Urinary bladder (tissue), 4 donors: ENCODE results near the gene INTS1. TPM values are rescaled to one million over a fixed set of nuclear protein-coding genes. Genes with fewer than 3 reads are reported as not detected.

ENCODE experiments used
- DNase-seq: peaks from one replicate; pipeline ENCODE4 v3.0.0-alpha.2; 2015; ENCODE audit errors: extremely low spot score
- H3K27ac ChIP-seq: one replicate; pipeline ENCODE4 v1.5.1; 2013; ENCODE audit warnings: low read depth, mild to moderate bottlenecking, moderate library complexity
- H3K36me3 ChIP-seq: one replicate; pipeline ENCODE4 v1.6.1; 2013; ENCODE audit warnings: mild to moderate bottlenecking, moderate library complexity; ENCODE audit not compliant: insufficient read depth
- H3K4me1 ChIP-seq: one replicate; pipeline ENCODE4 v1.6.1; 2013; ENCODE audit warnings: mild to moderate bottlenecking, moderate library complexity; ENCODE audit not compliant: insufficient read depth
- H3K4me3 ChIP-seq: one replicate; pipeline ENCODE4 v1.5.1; 2013; ENCODE audit warnings: low read depth, low read length
- WGBS: extraction: QIAGEN DNeasy Blood & Tissue Kit; methylation state at CpG from one replicate; pipeline ENCODE4 v1.1.7; 2013; 5-methylcytosine and 5-hydroxymethylcytosine counted together
- polyA plus RNA-seq: library from polyadenylated mRNA; stranded (reverse); fragments of 200-250 nt; gene quantifications from one replicate; pipeline ENCODE4 v1.2.3, GENCODE V29; 2013
- total RNA-seq: library from RNA; depleted of rRNA; stranded (reverse); fragments of >200 nt; gene quantifications from one replicate; pipeline ENCODE4 v1.2.3, GENCODE V29; 2014
- donor health status: healthy with polysubstance abuse.
- donor health status: healthy.

Gene INTS1, protein sequence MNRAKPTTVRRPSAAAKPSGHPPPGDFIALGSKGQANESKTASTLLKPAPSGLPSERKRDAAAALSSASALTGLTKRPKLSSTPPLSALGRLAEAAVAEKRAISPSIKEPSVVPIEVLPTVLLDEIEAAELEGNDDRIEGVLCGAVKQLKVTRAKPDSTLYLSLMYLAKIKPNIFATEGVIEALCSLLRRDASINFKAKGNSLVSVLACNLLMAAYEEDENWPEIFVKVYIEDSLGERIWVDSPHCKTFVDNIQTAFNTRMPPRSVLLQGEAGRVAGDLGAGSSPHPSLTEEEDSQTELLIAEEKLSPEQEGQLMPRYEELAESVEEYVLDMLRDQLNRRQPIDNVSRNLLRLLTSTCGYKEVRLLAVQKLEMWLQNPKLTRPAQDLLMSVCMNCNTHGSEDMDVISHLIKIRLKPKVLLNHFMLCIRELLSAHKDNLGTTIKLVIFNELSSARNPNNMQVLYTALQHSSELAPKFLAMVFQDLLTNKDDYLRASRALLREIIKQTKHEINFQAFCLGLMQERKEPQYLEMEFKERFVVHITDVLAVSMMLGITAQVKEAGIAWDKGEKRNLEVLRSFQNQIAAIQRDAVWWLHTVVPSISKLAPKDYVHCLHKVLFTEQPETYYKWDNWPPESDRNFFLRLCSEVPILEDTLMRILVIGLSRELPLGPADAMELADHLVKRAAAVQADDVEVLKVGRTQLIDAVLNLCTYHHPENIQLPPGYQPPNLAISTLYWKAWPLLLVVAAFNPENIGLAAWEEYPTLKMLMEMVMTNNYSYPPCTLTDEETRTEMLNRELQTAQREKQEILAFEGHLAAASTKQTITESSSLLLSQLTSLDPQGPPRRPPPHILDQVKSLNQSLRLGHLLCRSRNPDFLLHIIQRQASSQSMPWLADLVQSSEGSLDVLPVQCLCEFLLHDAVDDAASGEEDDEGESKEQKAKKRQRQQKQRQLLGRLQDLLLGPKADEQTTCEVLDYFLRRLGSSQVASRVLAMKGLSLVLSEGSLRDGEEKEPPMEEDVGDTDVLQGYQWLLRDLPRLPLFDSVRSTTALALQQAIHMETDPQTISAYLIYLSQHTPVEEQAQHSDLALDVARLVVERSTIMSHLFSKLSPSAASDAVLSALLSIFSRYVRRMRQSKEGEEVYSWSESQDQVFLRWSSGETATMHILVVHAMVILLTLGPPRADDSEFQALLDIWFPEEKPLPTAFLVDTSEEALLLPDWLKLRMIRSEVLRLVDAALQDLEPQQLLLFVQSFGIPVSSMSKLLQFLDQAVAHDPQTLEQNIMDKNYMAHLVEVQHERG (N-terminal part only)
- total RNA-seq (13.7 TPM), polyA plus RNA-seq (55.6 TPM)

DNA sequence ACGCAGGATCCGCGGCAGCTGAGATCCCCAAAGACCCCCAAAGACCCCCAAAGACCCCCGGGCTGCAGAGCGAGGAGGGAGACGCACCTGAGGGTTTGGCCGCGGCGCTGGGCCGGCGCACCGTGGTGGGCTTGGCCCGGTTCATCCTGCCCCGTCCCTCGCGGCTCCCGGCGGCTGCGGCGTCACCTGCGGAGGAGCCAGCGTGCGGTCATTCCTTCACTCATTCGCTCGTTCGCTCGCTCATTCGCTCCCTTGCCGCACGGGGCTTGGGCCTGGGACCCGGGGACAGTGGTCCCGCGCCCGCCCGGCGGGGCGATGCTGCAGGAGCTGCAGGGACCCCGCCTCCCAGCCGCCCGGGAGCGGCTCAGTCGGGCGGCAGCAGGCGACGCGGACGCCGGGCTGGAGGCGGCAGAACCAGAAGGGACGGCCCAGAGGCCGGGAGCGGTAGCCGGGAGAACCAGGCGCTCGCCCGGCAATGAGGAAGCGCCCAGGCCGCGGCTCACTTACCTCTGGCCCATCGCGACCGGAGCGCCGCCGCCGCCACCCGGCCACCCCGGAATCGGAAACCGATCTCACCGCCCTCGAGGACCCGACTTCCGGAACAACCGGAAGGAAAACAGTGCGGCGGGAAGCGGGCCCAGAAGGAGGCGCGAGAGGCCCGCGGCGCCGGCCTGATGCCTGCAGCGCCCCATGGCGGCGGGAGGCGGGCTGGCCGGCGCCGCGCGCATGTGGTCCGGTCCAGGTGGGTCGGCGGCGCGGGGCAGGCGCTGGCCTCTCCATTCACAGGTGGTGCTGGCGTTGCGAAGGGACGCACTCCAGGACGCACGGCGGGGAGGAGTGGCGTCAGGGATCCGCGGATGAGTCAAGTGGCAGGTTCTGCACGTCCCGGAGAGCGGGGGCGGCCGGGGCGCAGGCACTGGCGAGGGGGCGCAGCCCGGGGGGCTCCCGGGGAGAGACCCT, at the start of gene INTS1:
INTS1 (minus strand) TSS at position 574 of the 960 bp plus-strand sequence; CDS start at position 145, 429 bp downstream.
- H3K27ac ChIP-seq: no peak within 1 kb of the TSS
- H3K36me3 ChIP-seq: peaks cover 2% of the 10 kb centered on the region
- WGBS: under 1% methylated on average over 118 of the region's 118 CpGs

DNA sequence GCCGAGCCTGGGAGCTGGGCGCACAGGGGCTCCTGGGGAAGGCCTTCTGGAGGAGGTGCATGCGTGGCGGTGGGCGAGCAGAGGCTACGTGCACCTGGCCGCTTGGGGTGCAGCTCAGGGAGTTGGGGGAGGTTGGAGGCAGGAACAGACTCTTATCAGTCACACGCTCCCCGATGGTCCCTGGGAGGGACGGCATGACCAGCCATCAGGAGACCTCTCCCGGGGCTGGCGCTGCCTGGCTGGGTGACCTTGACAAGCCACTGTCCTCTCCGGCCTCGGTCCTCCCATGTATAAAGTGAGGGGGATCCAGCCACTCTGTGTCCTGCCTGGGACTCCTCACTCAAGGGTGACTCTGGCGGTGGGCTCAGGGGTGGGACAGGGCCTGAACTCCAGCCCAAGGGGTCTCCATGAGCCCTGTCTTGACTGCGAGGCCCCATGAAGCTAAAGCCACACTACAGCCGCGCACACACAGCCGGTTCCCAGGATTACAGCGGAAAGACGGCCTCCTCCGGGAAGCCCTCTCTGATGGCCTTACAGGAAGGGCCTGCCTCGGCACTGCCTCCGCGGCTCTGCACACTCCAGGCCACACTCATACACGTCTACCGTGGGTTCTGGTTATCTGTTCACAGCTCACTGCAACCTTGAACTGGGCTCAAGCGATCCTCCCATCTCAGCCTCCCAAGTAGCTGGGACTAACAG, 49.5 kb upstream of the INTS1 start:
- H3K36me3 ChIP-seq: no peaks in the 10 kb centered on the region
- WGBS: 85% methylated on average over 28 of the region's 28 CpGs
- no peak for DNase-seq
- H3K4me3 ChIP-seq: no peak overlapping the region
- H3K27ac ChIP-seq: no peak overlapping the region
- H3K4me1 ChIP-seq: no peaks in the 10 kb centered on the region

More for the DNA sequence above, at the start of gene INTS1:
- Histone ChIP-seq H3K4me1 (no peaks in the 10 kb centered on the region), H3K4me3 (peak within 1 kb of the TSS; percentile 97)
- DNase-seq: peak; percentile 81

DNA sequence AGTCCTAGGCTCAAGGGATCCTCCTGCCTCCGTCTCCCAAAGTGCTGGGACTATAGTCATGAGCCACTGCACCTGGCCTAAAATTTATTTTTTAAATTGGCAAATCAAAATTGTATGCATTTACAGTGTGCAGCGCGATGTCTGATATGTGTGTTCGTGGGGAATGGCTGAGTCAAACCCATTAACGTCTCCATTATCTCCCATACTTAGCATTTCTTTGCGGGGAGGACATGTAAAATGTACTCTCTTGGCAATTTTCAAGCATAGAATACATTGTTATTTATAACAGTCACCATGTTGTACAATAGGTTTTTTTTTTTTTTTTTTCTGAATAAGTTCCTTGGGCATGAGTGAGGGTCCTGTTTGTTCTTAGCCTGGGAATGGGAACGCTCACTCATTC, 48.0 kb upstream of the INTS1 start:
- Histone ChIP-seq H3K27ac (no peak overlapping the region), H3K4me3 (no peak overlapping the region), H3K36me3 (no peaks in the 10 kb centered on the region), H3K4me1 (no peaks in the 10 kb centered on the region)
- DNase-seq: no peak
- WGBS: 70% methylated on average over 7 of the region's 7 CpGs

- WGBS: 92% methylated on average over 17 of the region's 17 CpGs
- H3K36me3 ChIP-seq: no peaks in the 10 kb centered on the region
- no peak overlapping the region for H3K4me3 ChIP-seq
- DNase-seq: no peak
- no peak overlapping the region for H3K27ac ChIP-seq
- H3K4me1 ChIP-seq: no peaks in the 10 kb centered on the region
These were observed 46.6 kb upstream of the INTS1 start for GRCh38 chr7:1550846-1551155.

DNA sequence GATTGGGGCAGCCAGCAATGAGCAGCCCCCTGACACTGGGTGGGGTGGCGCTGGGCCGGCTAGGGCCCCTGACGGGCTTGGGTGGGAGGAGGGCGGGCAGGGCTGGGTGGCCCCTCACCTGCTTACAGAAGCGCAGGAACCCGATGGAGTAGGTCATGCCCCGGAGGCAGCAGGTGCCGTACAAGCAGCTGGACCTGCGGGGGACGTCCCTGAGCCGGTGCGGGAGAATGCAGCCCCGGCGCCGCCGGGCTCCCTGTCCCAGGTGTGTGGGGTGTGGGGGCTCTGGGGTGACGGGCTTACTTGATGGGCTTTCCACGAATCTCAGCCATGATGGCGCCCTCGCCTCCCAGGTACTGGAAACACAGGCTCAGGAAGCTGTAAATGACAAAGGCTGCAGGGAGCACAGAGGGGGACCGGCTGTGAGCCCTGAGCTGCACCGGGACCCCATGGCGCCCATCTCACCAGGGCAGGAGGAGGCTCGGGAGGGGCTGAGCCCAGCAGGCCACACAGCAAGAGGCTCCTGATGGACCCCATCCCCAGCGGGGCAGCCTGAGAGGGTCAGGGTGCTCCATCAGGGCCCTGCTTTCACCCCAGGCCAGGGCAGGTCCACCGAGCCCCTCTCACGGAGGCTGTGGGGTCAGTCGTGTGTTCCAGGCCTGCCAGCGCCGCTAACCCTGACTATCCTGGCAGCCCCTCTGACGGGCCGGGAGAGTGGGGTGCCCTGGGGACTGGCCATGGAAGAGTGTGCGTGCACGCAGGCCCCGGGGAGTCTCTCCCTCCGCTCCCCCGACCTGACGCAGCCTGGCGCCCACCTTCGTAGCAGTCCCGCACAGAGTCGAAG, 46.0 kb upstream of the INTS1 start:
- no peak for DNase-seq
- Histone ChIP-seq H3K27ac (no peak overlapping the region), H3K36me3 (no peaks in the 10 kb centered on the region), H3K4me1 (no peaks in the 10 kb centered on the region), H3K4me3 (no peak overlapping the region)
- 85% methylated on average over 42 of the region's 42 CpGs for WGBS

- Histone ChIP-seq H3K36me3 (no peaks in the 10 kb centered on the region), H3K4me3 (no peak overlapping the region), H3K4me1 (no peaks in the 10 kb centered on the region), H3K27ac (no peak overlapping the region)
- WGBS: 84% methylated on average over 27 of the region's 27 CpGs
- no peak for DNase-seq
These were observed 45.3 kb upstream of the INTS1 start for GRCh38 chr7:1549357-1550004.

DNA sequence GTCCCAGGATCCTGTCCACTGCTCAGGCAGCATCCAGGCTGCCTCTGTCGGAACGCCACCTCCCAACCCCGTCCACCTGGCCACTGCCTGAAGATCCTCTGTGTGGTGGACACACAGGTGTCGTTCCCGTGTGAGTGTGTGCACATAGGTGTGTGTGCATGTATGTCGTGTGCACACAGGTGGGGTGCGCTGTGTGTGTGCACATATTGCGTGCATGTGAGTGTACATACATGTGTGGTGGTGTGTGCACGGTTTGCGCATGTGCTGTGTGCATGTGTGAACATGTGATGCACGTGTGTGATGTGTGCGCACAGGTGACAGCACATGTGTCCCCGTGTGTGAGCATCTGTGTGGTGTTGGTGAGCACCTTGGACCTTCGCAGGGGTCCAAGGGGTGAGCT, 44.8 kb upstream of the INTS1 start:
- Histone ChIP-seq H3K36me3 (no peaks in the 10 kb centered on the region), H3K27ac (no peak overlapping the region), H3K4me3 (no peak overlapping the region), H3K4me1 (no peaks in the 10 kb centered on the region)
- no peak for DNase-seq
- WGBS: 87% methylated on average over 14 of the region's 14 CpGs

GRCh38 chr7:1548438-1548831, 44.2 kb upstream of the INTS1 start:
- 73% methylated on average over 17 of the region's 17 CpGs for WGBS
- Histone ChIP-seq H3K36me3 (no peaks in the 10 kb centered on the region), H3K4me3 (no peak overlapping the region), H3K4me1 (no peaks in the 10 kb centered on the region), H3K27ac (no peak overlapping the region)
- no peak for DNase-seq

DNA sequence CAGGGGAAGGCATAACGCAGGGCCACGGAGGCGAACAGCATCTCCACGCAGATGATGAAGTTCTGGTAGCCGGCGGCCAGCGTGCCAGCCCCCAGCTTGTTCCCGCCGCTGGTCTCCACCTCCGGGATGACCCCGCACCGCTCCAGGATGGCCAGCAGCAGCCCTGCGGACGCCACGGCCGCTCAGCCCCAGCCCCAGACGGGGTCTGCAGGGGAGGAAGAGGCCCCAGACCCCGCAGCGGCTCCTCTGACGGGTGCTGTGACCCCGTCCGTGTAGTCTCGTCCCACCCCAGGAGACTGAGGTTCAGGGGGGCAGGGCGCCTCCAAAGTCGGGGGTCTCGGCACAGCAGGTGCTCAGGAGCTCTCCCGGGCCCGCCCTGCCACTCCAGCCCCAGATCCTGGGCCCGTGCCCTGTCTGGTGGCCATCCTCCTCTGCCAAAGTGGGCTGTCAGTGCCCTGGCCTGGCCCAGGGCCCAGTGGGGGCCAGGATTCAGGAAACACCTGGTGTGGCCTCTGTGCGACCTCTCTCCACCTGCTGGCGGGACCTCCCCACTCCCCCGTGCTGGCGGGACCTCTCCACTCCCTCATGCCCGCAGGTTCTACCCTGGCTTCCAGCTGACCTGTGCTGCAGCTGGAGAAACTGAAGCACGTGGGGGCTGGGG, 43.7 kb upstream of the INTS1 start:
- H3K27ac ChIP-seq: no peak overlapping the region
- DNase-seq: no peak
- WGBS: 76% methylated on average over 35 of the region's 35 CpGs
- no peak overlapping the region for H3K4me3 ChIP-seq
- no peaks in the 10 kb centered on the region for H3K4me1 ChIP-seq
- no peaks in the 10 kb centered on the region for H3K36me3 ChIP-seq

DNA sequence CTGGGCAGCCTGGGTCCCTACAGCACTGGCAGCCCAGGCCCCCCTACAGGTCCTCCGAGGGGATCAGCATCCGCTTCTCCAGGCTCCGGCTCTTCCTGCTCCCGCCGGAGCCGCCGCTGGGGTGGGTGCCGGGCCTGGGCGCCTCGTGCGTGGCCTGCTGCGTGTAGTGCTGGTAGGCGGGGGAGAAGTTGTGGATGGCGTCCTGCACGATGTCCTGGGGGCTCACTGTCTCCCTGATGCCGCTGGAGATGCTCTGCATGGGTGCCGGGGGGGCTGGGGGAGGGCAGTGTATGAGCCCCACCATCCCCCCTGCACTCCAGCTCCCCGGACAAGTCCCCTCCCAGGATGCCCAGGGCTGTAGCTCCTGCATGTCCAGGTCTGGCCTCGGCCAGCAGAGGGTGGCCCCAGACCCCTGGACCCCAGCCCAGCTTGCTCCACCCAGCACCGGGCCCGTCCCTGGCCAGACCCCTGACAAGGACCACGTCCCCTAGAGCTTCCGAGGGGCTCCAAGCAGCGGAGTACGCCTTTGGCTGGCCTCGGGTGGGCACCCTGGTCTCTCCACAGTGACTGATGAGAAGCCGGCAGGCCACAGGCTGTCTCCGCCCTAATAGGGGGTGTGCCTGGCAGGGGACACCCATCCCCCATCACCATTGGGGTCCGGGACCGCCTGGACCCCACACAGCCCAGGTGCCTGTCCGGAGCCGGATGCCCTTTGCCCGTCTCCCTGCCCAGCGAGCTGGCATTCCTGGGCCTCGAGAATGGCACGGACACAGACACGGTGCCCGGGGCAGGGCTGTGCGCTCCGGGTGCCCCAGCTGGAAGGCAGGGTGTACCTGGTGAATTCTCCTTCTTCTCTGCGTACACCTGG, 43.0 kb upstream of the INTS1 start:
- Histone ChIP-seq H3K36me3 (peaks cover 1% of the 10 kb centered on the region), H3K4me3 (no peak overlapping the region), H3K4me1 (no peaks in the 10 kb centered on the region), H3K27ac (no peak overlapping the region)
- DNase-seq: no peak
- WGBS: 84% methylated on average over 41 of the region's 41 CpGs
